Esophagus muscularis mucosa (tissue), 4 donors: Measurements from ENCODE around the gene GRK1. TPM values are rescaled to one million over a fixed set of nuclear protein-coding genes. Genes with fewer than 3 reads are reported as not detected.
"Not testable (repeated sequence)": the region's sequence is repeated elsewhere in the genome, so short reads cannot be mapped to it uniquely, and the experiment has no call there.

Experiments
- DNase-seq: peaks from one replicate; pipeline ENCODE4 v3.0.0-alpha.2; 2017; ENCODE audit errors: extremely low spot score
- H3K27ac ChIP-seq, 4 donors: fragments of 200-600 bp; sonication (generic); replicated peaks in 1 of 4; 1 replicate in 3 of 4; 2 replicates in 1 of 4; pipeline ENCODE4 v1.5.1; 2016 to 2019; ENCODE audit warnings: mild to moderate bottlenecking in 1 of 4
- H3K27me3 ChIP-seq, 4 donors: fragments of 200-600 bp; sonication (generic); one replicate each; pipeline versions ENCODE4 v1.5.1 to v1.6.0; 2016 to 2019
- H3K36me3 ChIP-seq, 4 donors: fragments of 200-600 bp; sonication (generic); one replicate each; pipeline ENCODE4 v1.5.1; 2016 to 2019
- H3K4me1 ChIP-seq, 4 donors: fragments of 200-600 bp; sonication (generic); one replicate each; pipeline ENCODE4 v1.5.1; 2016 to 2019
- H3K4me3 ChIP-seq, 4 donors: fragments of 200-600 bp; sonication (generic); 1 replicate in 2 of 4; 2 replicates in 2 of 4; pipeline ENCODE4 v1.5.1; 2016 to 2019; ENCODE audit warnings: mild to moderate bottlenecking in 4 of 4, moderate library complexity in 1 of 4
- H3K9me3 ChIP-seq, 4 donors: fragments of 200-600 bp; sonication (generic); 1 replicate in 3 of 4; 2 replicates in 1 of 4; pipeline ENCODE4 v1.5.1; 2016 to 2019
- CTCF ChIP-seq, 3 experiments: fragments of 200-600 bp in 2 of 3; fragments of 450-650 bp in 1 of 3; sonication (generic) in 2 of 3; IDR thresholded peaks; one replicate each; pipeline ENCODE4 v1.5.1; 2017 to 2019; ENCODE audit warnings: antibody characterized with exemption in 3 of 3, mild to moderate bottlenecking in 2 of 3, moderate library complexity in 1 of 3
- EP300 ChIP-seq: sonication (generic); formaldehyde crosslinking; IDR thresholded peaks from one replicate; pipeline ENCODE4 v1.6.1; 2017; ENCODE audit warnings: antibody characterized with exemption
- POLR2A ChIP-seq: fragments of 450-650 bp; IDR thresholded peaks from one replicate; pipeline ENCODE4 v1.6.1; 2017; ENCODE audit warnings: antibody characterized with exemption, moderate library complexity, mild to moderate bottlenecking, low read depth
- POLR2AphosphoS5 ChIP-seq, 2 donors: sonication (generic); formaldehyde crosslinking; IDR thresholded peaks; one replicate each; pipeline ENCODE4 v1.6.1; 2017; ENCODE audit warnings: antibody characterized with exemption in 2 of 2
- WGBS: methylation state at CpG from one replicate; pipeline ENCODE4 v1.1.5; 2018; 5-methylcytosine and 5-hydroxymethylcytosine counted together
- intact Hi-C: fragments of 100-400 bp; cut with DNase I; formaldehyde crosslinking; loops from one replicate; pipeline ENCODE4 v1.15.1; 2023
- total RNA-seq, 4 donors: library from RNA; depleted of rRNA; stranded (reverse); fragments of >200 nt; gene quantifications; one replicate each; pipeline versions ENCODE4 v1.1.0 to v1.2.1, GENCODE V29; 2016

GRK1 gene
- total RNA-seq, 4 donors from 2014 or later = under 0.01 TPM; not detected in 3

- no peak for DNase-seq
- H3K36me3 ChIP-seq = peaks cover 0 to 38% (median 29%) of the 10 kb centered on the region in 4 donors
- no peaks in the 10 kb centered on the region for H3K27me3 ChIP-seq
- no peak for TF ChIP-seq CTCF (IDR thresholded peaks at IDR 0.05)
- TF ChIP-seq POLR2A = no peak
- no peak for TF ChIP-seq EP300
- no peak for TF ChIP-seq POLR2AphosphoS5 (IDR thresholded peaks at IDR 0.05)
- H3K9me3 ChIP-seq = no peaks in the 10 kb centered on the region
- 95% methylated on average over 9 of the region's 9 CpGs for WGBS
- no peaks in the 10 kb centered on the region for H3K4me1 ChIP-seq
- no peak overlapping the region for H3K27ac ChIP-seq
- no peak overlapping the region for H3K4me3 ChIP-seq
- intact Hi-C loops = loop anchor here (5.0 kb wide), 1 partner anchor 323 kb away; no protein-coding TSS in a partner anchor
These were observed 42.8 kb upstream of the GRK1 start for GRCh38 chr13:113624235-113624587.

GRCh38 chr13:113624640-113625304 lies 42.2 kb upstream of the GRK1 start:
- H3K4me1 ChIP-seq = not testable (repeated sequence)
- 91% methylated on average over 14 of the region's 14 CpGs for WGBS

GRCh38 chr13:113625965-113626721 lies 40.9 kb upstream of the GRK1 start:
- DNase-seq = no peak
- no peak for TF ChIP-seq EP300
- TF ChIP-seq CTCF (IDR thresholded peaks at IDR 0.05) = no peak
- TF ChIP-seq POLR2AphosphoS5 (IDR thresholded peaks at IDR 0.05) = no peak
- TF ChIP-seq POLR2A = no peak
- Histone ChIP-seq H3K27me3 (no peaks in the 10 kb centered on the region), H3K4me1 (no peaks in the 10 kb centered on the region), H3K4me3 (no peak overlapping the region), H3K36me3 (peaks cover 0 to 42% (median 29%) of the 10 kb centered on the region in 4 donors), H3K27ac (no peak overlapping the region), H3K9me3 (no peaks in the 10 kb centered on the region)
- 83% methylated on average over 24 of the region's 24 CpGs for WGBS
- intact Hi-C loops = no loop called here

More at GRCh38 chr13:113624640-113625304, 42.2 kb upstream of the GRK1 start:
- not testable (repeated sequence) for H3K4me3 ChIP-seq, H3K27ac ChIP-seq, H3K9me3 ChIP-seq, H3K27me3 ChIP-seq, DNase-seq
- peaks cover 0 to 38% (median 29%) of the 10 kb centered on the region in 4 donors for H3K36me3 ChIP-seq
- intact Hi-C loops = loop anchor here (5.0 kb wide), 1 partner anchor 323 kb away; no protein-coding TSS in a partner anchor

GRCh38 chr13:113627136-113627535 lies 39.9 kb upstream of the GRK1 start:
- Histone ChIP-seq H3K9me3 (no peaks in the 10 kb centered on the region), H3K36me3 (peaks cover 0 to 52% (median 37%) of the 10 kb centered on the region in 4 donors), H3K27me3 (no peaks in the 10 kb centered on the region), H3K27ac (no peak overlapping the region), H3K4me1 (no peaks in the 10 kb centered on the region), H3K4me3 (no peak overlapping the region)
- no peak for TF ChIP-seq EP300
- TF ChIP-seq POLR2A = no peak
- no peak for TF ChIP-seq POLR2AphosphoS5 (IDR thresholded peaks at IDR 0.05)
- no peak for TF ChIP-seq CTCF (IDR thresholded peaks at IDR 0.05)
- intact Hi-C loops = no loop called here
- 91% methylated on average over 12 of the region's 16 CpGs for WGBS
- DNase-seq = no peak
